Stimulated activated CD4-positive, alpha-beta T cell treated with anti-CD3 and anti-CD28 coated beads, TNF-alpha, amount 100 ng/mL, for 1 hour (primary cell): ENCODE data around the gene ECE1.

Experiments used
- DNase-seq, 3 donors: peaks; one replicate each; pipeline ENCODE4 v3.0.0-alpha.2; 2020; ENCODE audit warnings: low read depth in 3 of 3, low spot score in 1 of 3

The ECE1 gene

DNA sequence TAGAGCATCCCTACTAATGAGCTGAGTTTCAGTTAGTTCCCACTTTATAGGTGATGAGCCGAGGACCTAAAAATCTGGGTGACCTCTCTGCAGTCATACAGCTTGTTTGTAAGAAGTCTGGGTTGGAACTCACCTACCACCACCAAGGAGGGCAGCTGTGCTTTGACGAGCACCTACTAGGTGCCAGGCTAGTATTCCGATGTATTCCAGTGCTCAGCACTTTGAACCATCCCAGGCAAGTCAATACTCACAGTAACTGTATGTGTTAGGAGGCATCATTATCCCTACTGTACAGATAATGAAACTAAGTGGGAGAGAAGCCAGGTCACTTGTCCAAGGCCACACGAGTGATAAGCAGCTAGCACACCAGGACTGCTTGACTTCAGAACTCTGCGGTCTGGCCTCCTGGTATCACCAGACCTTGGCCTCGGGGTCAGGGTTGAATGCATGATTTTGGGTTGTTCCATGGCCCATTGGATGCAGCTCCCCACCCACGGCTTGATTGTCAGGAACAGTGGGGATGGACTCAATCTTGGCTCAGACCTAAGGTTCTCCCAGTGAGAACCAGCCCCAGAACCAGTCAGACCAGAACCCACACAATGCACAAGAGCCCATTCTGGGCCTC, 20.7 kb downstream of the ECE1 start:
- DNase-seq, result no peak

DNA sequence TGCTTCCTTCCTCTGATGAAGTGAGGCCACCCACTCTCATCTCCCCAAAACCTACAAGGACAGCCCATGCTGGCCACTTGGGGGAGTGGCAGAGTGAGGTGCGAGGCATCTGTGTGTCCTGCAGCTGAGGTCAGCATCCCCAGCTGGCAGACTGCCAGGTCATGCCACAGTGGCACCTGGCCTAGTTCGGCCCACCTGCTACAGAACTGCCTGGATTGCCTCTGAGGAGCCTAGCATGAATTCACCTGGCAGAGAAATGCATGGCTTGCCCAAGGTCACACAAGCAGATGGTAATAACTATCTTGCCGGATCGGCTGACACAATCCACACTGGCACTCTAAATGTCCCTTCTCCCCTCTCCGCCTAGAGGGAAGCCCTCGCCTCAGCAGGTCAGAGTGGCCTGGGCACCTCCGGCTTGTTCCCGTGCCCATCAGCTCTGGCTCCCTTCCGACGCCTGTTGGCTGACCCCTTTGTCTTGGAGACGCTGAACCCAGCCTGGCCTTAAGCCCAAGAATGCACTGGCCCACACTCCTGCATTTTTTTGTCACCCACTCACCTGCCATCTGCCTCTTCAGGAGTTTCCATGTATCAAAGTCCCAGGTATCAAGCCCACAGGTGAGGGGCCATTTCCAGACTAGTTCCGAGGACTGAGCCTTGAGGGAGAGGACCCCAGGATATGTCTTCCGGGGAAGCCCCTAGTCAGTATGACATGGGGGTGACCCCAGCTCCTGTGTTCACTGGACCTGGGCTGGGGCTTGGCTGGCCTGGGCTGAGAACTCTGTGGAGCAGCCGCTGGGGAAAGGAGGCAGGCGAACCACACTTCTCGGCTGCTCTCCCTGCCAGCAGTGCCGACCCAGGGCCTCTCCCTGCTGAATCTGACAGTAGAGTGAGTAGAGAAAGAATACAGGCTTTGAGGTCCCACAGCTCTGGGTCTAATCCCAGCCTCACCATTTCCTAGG, 21.7 kb downstream of the ECE1 start:
- DNase-seq, result no peak

GRCh38 chr1:21267191-21268077, 22.8 kb downstream of the ECE1 start:
- DNase-seq, result no peak

DNA sequence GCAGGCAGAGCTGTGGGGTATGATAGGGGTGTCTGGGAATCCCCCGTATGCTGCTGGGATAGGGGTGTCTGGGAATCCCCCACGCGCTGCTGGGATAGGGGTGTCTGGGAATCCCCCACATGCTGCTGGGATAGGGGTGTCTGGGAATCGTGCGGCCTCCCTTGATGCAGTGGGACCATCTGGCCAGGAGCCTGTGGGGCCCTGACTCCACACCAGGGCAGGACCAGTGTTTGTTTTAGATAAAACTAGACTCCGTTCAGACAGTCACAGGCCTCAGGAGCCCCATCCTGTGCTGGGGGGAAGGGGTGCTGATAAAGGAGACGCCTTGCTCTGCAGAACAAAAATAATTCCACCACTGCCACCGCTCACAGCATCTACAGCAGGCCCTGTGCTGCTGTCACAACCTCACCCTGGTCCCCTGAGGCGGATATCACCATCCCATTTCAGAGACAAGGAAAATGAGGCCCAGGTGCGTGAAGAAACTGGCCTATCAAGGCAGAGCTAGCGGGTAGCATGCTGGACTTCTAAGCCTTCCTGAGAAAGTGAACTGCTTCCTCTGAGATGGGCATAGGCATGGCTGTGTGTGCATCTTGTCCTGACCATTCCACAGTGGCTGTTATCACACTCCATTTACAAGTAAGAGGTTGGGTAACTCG, 24.0 kb downstream of the ECE1 start:
- DNase-seq, result no peak

GRCh38 chr1:21265644-21266043, 24.6 kb downstream of the ECE1 start:
- DNase-seq, result no peak

- DNase-seq, result no peak
These were observed 25.4 kb downstream of the ECE1 start for GRCh38 chr1:21264898-21265297.

DNA sequence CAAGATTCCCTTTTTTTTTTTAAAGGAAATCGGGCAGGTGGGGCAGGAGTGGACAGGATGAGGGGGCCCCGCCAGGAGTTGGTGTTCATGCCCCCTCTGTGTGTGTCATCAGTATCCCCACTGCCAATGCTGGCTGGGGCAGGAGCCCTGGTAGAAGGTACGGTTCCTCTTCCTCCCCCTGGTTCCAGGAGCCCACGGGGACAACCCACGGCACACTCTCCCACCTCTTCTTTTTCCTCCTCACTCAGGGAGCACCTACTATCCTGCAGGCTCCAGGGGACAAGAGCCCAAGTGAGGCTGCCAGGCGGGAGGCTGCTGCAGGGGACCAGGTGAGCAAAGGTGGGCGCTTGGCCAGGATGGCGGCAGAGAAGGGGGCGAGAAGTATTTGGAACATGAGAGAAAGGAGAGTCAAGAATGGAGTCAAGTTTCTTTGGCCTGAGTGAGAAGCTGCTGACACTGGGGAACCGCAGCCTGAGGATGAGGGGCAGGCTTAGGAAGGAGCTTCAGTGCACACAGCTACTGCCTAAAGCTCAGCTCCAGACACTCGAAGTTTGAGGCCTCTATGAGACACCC, 26.5 kb downstream of the ECE1 start:
- DNase-seq, result no peak

GRCh38 chr1:21263052-21263429, 27.2 kb downstream of the ECE1 start:
- no peak for DNase-seq

- DNase-seq, result no peak
These were observed 27.8 kb downstream of the ECE1 start for GRCh38 chr1:21262293-21263051.

DNA sequence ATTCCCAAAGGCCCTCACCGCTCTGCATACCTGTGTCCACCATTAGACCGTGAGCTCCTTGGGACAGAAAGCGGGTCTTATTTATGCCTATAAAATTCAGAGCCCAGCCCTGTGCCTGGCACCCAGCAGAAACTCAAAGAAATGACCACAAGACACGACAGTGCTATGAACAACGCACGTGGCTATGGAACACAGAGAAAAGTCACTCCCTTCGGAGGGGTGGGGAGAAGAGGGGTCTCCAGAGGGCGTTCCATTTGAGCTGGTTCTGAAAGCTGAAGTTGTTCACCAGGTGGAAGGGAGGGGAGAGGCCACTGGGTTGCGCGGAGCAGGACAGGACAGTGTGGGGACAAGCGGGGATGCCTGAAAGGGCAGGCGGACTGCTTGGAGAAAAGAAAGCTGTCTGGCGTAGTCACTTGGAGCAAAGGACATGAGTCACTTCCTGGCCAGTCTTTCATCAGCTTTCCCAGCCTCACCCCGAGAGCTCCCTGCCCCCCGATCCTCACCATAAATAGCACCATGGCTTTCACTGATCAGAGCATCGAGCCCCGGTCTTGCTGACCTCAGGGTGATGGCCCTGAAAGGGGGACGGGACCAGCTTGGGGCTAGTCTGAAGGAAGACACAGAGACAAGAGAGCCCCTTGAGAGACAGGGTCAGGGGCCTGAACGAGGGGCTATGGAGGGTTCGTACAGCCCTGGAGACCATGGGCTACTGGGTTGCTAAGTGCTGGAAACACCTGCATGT, 28.5 kb downstream of the ECE1 start:
- DNase-seq, result no peak

- DNase-seq, result no peak
These were observed 29.7 kb downstream of the ECE1 start for GRCh38 chr1:21260405-21261125.

GRCh38 chr1:21259316-21260076, 30.8 kb downstream of the ECE1 start:
- DNase-seq, result no peak

GRCh38 chr1:21258331-21259134, 31.7 kb downstream of the ECE1 start:
- DNase-seq, result no peak

- DNase-seq, result no peak
These were observed 32.7 kb downstream of the ECE1 start for GRCh38 chr1:21257431-21258135.

DNA sequence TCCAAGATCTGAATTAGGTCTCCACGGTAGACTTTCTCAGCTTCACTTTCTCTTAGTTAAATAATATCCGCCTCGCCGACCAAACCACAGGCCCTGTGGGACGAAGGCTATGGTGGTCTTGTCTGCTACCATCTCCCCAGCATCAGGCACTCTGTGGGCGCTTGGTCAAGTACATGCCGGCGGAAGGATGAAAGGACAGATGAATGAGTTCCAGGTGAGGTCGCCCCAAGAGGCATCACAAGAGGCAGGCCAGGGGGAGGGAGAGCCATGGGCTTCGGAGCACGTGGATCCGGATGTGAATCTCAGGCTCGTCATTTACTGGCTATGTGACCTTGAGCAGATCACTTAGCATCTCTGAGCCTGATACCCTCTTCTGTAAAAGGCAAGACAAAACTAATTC, 33.5 kb downstream of the ECE1 start:
- DNase-seq, result no peak

DNA sequence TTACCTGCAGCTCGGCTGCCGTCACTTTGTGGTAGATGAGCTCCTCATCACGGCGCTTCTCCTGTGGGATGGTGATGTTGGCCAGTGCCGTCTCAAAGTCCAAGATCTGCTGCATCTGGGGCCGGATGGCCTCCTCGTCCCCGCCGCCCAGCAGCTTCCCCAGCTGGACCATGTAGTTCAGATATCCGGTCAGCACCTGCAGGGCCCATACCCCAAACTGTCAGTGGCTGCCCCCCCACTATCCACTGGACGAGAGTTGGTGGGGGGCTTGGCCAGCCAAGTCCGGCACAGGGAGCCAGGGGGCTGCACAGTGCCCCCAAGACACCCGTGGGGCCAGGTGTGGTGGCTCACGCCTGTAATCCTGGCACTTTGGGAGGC, 34.3 kb downstream of the ECE1 start:
- DNase-seq, result no peak
